HepG2 (cell line): ENCODE measurements around the gene COA1. TPM values are rescaled to one million over a fixed set of nuclear protein-coding genes. Genes with fewer than 3 reads are reported as not detected.
A peak's percentile ranks its signal among the peaks of the same experiment; 100 is the strongest.

ENCODE experiments used
- ATAC-seq: fragments of 200-7000 bp; cut with Tn5 transposase; 3 replicates; pipeline ENCODE4 v1.9.1; 2020; ENCODE audit warnings: mild to moderate bottlenecking, moderate library complexity
- BruUV-seq: library from RNA; stranded (reverse); fragments of 400-500 nt; replicated peaks from 2 replicates; lab custom pipeline; 2021; lab: Mats Ljungman, UMichigan
- CTCF ChIA-PET: fragments of 300-600 bp; formaldehyde crosslinking; extraction: SDS; loops from one replicate; lab custom pipeline; 2021; ENCODE audit warnings: low total read pairs, inconsistent platforms, low intra/inter-chr PET ratio; lab: Yijun Ruan, JAX
- POLR2A ChIA-PET: fragments of 350-600 bp; sonication (Branson Sonifier 250); formaldehyde crosslinking; loops from one replicate; lab custom pipeline; 2020; ENCODE audit warnings: antibody characterized with exemption, inconsistent platforms; lab: Yijun Ruan, JAX
- DNase-seq: peaks from one replicate; pipeline ENCODE4 v3.0.0-alpha.2; 2015; ENCODE audit warnings: low spot score
- FAIRE-seq: peaks from 3 replicates; lab custom pipeline; 2011; peaks lifted over from hg19 to GRCh38; lab: Jason Lieb, UNC
- H2AFZ ChIP-seq: one replicate; pipeline ENCODE4 v1.6.1; 2011; ENCODE audit warnings: low read length, inconsistent platforms
- H3K27ac ChIP-seq: fragments of 300-600 bp; 3 replicates; pipeline ENCODE4 v1.8.0; 2011; ENCODE audit warnings: mixed run types, mild to moderate bottlenecking, mixed read lengths, low read length, inconsistent platforms; ENCODE audit not compliant: insufficient read depth; ENCODE audit errors: extremely low read length
- H3K27me3 ChIP-seq, 2 experiments: fragments of 200-600 bp in 1 of 2; 2 replicates in 1 of 2; 3 replicates in 1 of 2; pipeline versions ENCODE4 v1.6.0 to v1.8.0; 2011; ENCODE audit warnings: low read length in 2 of 2, mild to moderate bottlenecking in 2 of 2, moderate library complexity in 2 of 2, inconsistent platforms in 1 of 2; ENCODE audit not compliant: insufficient read depth in 2 of 2, control insufficient read depth in 1 of 2
- H3K36me3 ChIP-seq, 2 experiments: fragments of 200-600 bp in 1 of 2; replicated peaks in 1 of 2; 2 replicates in 1 of 2; 3 replicates in 1 of 2; pipeline versions ENCODE4 v1.5.1 to v1.8.0; 2011; ENCODE audit warnings: low read length in 2 of 2, inconsistent platforms in 1 of 2; ENCODE audit not compliant: insufficient read depth in 2 of 2, control insufficient read depth in 1 of 2
- H3K4me1 ChIP-seq: 2 replicates; pipeline ENCODE4 v1.5.1; 2012; ENCODE audit warnings: low read length, inconsistent platforms; ENCODE audit not compliant: insufficient read depth
- H3K4me2 ChIP-seq: 2 replicates; pipeline ENCODE4 v1.6.0; 2011; ENCODE audit warnings: low read depth, low read length, inconsistent platforms
- H3K4me3 ChIP-seq, 3 experiments: fragments of 200-600 bp in 1 of 3; sonication (generic), shearing (Covaris generic) in 1 of 3; replicated peaks in 1 of 3; 2 replicates each; pipeline ENCODE4 v1.5.1; 2011 to 2016; ENCODE audit warnings: low read length in 3 of 3, inconsistent platforms in 2 of 3, low read depth in 2 of 3, mild to moderate bottlenecking in 2 of 3, control low read depth in 1 of 3, mixed read lengths in 1 of 3; ENCODE audit not compliant: insufficient read depth in 1 of 3
- H3K79me2 ChIP-seq: one replicate; pipeline ENCODE4 v1.6.1; 2011; ENCODE audit warnings: low read length, inconsistent platforms; ENCODE audit not compliant: insufficient read depth
- H3K9ac ChIP-seq: 2 replicates; pipeline ENCODE4 v1.6.0; 2011; ENCODE audit warnings: mild to moderate bottlenecking, low read depth, low read length, inconsistent platforms; ENCODE audit not compliant: insufficient read depth
- H3K9me3 ChIP-seq: 2 replicates; pipeline ENCODE4 v1.5.1; 2012; ENCODE audit warnings: mild to moderate bottlenecking, low read length
- H4K20me1 ChIP-seq: 2 replicates; pipeline ENCODE4 v1.6.0; 2011; ENCODE audit warnings: inconsistent platforms, mild to moderate bottlenecking, low read length, moderate library complexity; ENCODE audit not compliant: insufficient read depth
- CBX1 ChIP-seq: IDR thresholded peaks from one replicate; pipeline ENCODE4 v1.6.1; 2016; ENCODE audit warnings: antibody characterized with exemption, low read depth
- CBX2 ChIP-seq, 2 experiments: fragments of 200-600 bp in 1 of 2; sonication (generic); formaldehyde crosslinking in 1 of 2; IDR thresholded peaks; 2 replicates each; pipeline versions ENCODE4 v1.7.0 to v1.8.1; 2018 to 2022; ENCODE audit warnings: low read depth in 2 of 2, low read length in 1 of 2, mild to moderate bottlenecking in 1 of 2, missing genetic modification reagents in 1 of 2
- KLF16 ChIP-seq, 2 experiments: sonication (generic) in 1 of 2; formaldehyde crosslinking in 1 of 2; IDR thresholded peaks; 2 replicates each; pipeline versions ENCODE4 v1.6.1 to v1.8.0; 2016 to 2023; ENCODE audit warnings: missing genetic modification reagents in 2 of 2, missing compliant biosample characterization in 1 of 2
- POLR2AphosphoS5 ChIP-seq: IDR thresholded peaks from 2 replicates; pipeline ENCODE4 v1.6.1; 2012; ENCODE audit warnings: low read depth, low read length
- RAD21 ChIP-seq: fragments of 450-650 bp; formaldehyde crosslinking; IDR thresholded peaks from 2 replicates; pipeline ENCODE4 v1.5.0; 2020; ENCODE audit warnings: mild to moderate bottlenecking
- RORA ChIP-seq: sonication (generic); formaldehyde crosslinking; IDR thresholded peaks from 2 replicates; pipeline ENCODE4 v1.5.0; 2020; ENCODE audit warnings: mild to moderate bottlenecking, missing genetic modification reagents, moderate library complexity
- THYN1 ChIP-seq: sonication (generic); formaldehyde crosslinking; IDR thresholded peaks from 2 replicates; pipeline ENCODE4 v1.8.1; 2023; ENCODE audit warnings: low read depth, mild to moderate bottlenecking, moderate library complexity, missing genetic modification reagents, borderline replicate concordance
- ZEB1 ChIP-seq: IDR thresholded peaks from 2 replicates; pipeline ENCODE4 v1.6.1; 2012; ENCODE audit warnings: mild to moderate bottlenecking, low read depth, inconsistent platforms; ENCODE audit not compliant: insufficient replicate concordance
- ZFP37 ChIP-seq: sonication (generic); formaldehyde crosslinking; IDR thresholded peaks from 2 replicates; pipeline ENCODE4 v1.4.0; 2020; ENCODE audit warnings: missing genetic modification reagents, borderline replicate concordance
- ZNF543 ChIP-seq: sonication (generic); formaldehyde crosslinking; IDR thresholded peaks from 2 replicates; pipeline ENCODE4 v1.4.0; 2020; ENCODE audit warnings: mild to moderate bottlenecking, missing genetic modification reagents
- ZNF552 ChIP-seq: sonication (generic); formaldehyde crosslinking; IDR thresholded peaks from 2 replicates; pipeline ENCODE4 v1.9.0; 2022; ENCODE audit warnings: missing genetic modification reagents, mild to moderate bottlenecking, borderline replicate concordance
- ZNF567 ChIP-seq: sonication (generic); formaldehyde crosslinking; IDR thresholded peaks from 2 replicates; pipeline ENCODE4 v1.8.1; 2023; ENCODE audit warnings: mild to moderate bottlenecking, missing genetic modification reagents, borderline replicate concordance
- ZNF737 ChIP-seq: sonication (generic); formaldehyde crosslinking; IDR thresholded peaks from 2 replicates; pipeline ENCODE4 v1.5.0; 2020; ENCODE audit warnings: missing genetic modification reagents, mild to moderate bottlenecking, borderline replicate concordance
- WGBS: methylation state at CpG from one replicate; pipeline ENCODE4 v1.1.6; 2017; ENCODE audit warnings: low lambda C conversion rate; 5-methylcytosine and 5-hydroxymethylcytosine counted together
- in situ Hi-C: cut with HindIII; loops from 2 replicates; pipeline ENCODE4 v1.10.0; 2017; ENCODE audit warnings: low pct_unique_long_range_greater_than_20kb; ENCODE audit not compliant: extremely low pct_ligation_motif_present
- intact Hi-C: fragments of 100-400 bp; cut with micrococcal nuclease; formaldehyde crosslinking; loops from one replicate; pipeline ENCODE4 v1.10.0; 2022; ENCODE audit not compliant: unreplicated experiment
- polyA plus RNA-seq, 8 experiments: library from polyadenylated mRNA; depleted of rRNA in 3 of 8; stranded (reverse) in 7 of 8; unstranded in 1 of 8; fragments of >200 nt; fragmentation: Illumina TruSeq in 4 of 8; extraction: Trizol in 4 of 8; gene quantifications; 2 replicates each; pipeline versions ENCODE4 v1.2.1 to v1.2.3, GENCODE V29; 2011 to 2016; ENCODE audit warnings: low read depth in 4 of 8, missing spikeins in 1 of 8, mixed read lengths in 1 of 8; ENCODE audit not compliant: insufficient read depth in 1 of 8
- total RNA-seq, 5 experiments: library from RNA; depleted of rRNA; stranded (reverse); fragments of >200 nt; fragmentation: Illumina TruSeq; extraction: Trizol; gene quantifications; 2 replicates each; pipeline ENCODE4 v1.2.3, GENCODE V29; 2016; ENCODE audit warnings: low read depth in 1 of 5

Gene COA1
- total and polyA plus RNA-seq, 2 of the 13 experiments (the other 11 are each of a cell fraction or from before 2014, with no cell fraction given) = 33.2 to 65.7 TPM

DNA sequence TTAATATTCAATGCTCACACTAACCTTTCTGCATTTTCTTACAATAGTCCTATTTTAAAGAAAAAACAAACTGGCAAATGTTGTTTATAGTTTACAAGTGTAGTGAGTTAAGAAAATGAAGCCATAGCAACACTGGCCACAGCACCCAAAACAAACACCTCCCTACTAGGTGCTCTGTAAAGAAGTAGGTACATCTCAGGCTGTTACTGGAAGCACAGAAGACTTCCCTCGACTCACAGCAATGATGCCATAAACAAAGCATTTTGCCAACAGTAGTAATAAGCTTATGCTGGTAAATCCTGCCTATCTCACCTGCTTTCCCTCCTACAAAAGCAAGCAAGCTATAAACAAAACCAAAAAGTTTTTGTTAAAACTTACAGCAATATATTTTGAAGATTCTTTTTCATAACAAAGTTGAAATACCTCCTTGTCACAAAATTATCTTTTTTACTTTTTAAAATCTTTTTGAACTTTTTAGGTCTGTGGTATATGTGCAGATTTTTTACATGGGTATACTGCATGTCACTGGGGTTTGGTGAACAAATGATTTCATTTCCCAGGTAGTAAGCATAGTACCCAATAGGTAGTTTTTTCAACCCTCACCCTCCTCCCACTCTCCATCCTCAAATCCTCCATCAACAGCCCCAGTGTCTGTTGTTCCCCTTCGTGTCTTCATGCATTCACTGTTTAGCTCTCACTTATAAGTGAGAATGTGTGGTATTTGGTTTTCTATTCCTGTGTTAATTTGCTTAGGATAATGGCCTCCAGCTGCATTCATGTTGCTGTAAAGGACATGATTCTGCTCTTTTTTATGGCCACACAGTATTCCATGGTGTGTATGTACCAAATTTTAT, 28.4 kb downstream of the COA1 start:
- FAIRE-seq = no peak
- 85% methylated on average over 2 of the region's 2 CpGs for WGBS
- H3K9me3 ChIP-seq = no peaks in the 10 kb centered on the region
- peaks cover 69% of the 10 kb centered on the region for H3K79me2 ChIP-seq
- no peak for DNase-seq
- H3K27me3 ChIP-seq = no peaks in the 10 kb centered on the region
- no peak for TF ChIP-seq ZNF552 (CRISPR knock-in tag)
- no peak for TF ChIP-seq CBX2 (IDR thresholded peaks at IDR 0.05; ENCODE audit: low read depth, low read length)
- no peak for TF ChIP-seq CBX2 (CRISPR knock-in tag; IDR thresholded peaks at IDR 0.05; ENCODE audit: low read depth)
- H3K4me2 ChIP-seq = no peak overlapping the region
- no TSS peak for BruUV-seq
- peaks cover 3 to 9% of the 10 kb centered on the region in 2 experiments for H3K36me3 ChIP-seq
- POLR2A ChIA-PET = interaction anchor here (4.0 kb wide), 1 partner anchor 118 kb away, joined by 39 read pairs; the partner anchor contains the start of gene STK17A
- peaks cover 6% of the 10 kb centered on the region; the same call in 1 of the 2 replicates for H4K20me1 ChIP-seq
- no peak overlapping the region for H3K27ac ChIP-seq
- H2AFZ ChIP-seq = no peak overlapping the region
- no peak overlapping the region for H3K4me3 ChIP-seq
- H3K4me1 ChIP-seq = peaks cover 9% of the 10 kb centered on the region; the same call in 1 of the 2 replicates
- in situ Hi-C loops = loop anchor here (5.0 to 25.0 kb wide), 2 partner anchors 119 to 239 kb away; partner anchors contain the start of gene STK17A
- ATAC-seq = no peak
- CTCF ChIA-PET = interaction anchor here (1.5 to 3.0 kb wide), 2 partner anchors 118 to 138 kb away, joined by 11 to 59 read pairs; partner anchors contain the start of gene STK17A
- H3K9ac ChIP-seq = no peak overlapping the region
- intact Hi-C loops = loop anchor here (1.0 to 5.0 kb wide), 5 partner anchors 59 to 244 kb away; no protein-coding TSS in a partner anchor

DNA sequence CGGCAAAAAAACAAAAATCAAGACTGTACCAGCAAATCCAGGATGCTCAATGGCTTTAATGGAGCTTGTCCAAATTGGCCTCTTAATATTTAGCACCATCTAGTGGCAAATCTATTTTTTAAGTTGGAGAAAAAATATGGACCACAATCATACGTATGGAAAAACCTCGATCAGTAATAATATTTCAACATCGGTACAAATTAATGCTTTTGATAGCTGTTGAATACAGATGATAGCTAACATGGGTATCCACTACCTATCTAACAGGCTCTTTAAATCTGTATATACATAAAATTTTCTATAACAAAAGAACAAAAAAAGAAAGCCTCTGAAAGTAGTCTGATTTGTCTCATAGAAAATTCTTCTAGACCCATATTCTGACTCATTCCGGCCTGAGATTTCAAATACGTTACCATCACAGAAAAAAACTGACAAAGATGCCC, 29.2 kb downstream of the COA1 start:
- H3K4me3 ChIP-seq = no peak overlapping the region
- intact Hi-C loops (loop anchor here (1.0 to 5.0 kb wide), 5 partner anchors 58 to 243 kb away; no protein-coding TSS in a partner anchor), in situ Hi-C loops (loop anchor here (5.0 to 25.0 kb wide), 2 partner anchors 118 to 238 kb away; partner anchors contain the start of gene STK17A)
- peaks cover 69% of the 10 kb centered on the region for H3K79me2 ChIP-seq
- POLR2A ChIA-PET = interaction anchor here (0.9 to 4.0 kb wide), 3 partner anchors 61 to 118 kb away, joined by 3 to 39 read pairs (median 3); partner anchors contain the start of gene STK17A
- no peak overlapping the region for H2AFZ ChIP-seq
- ATAC-seq (0 out of 3 replicates have a peak, but pooled peaks have one; percentile 38), FAIRE-seq (no peak), DNase-seq (peak; percentile 46)
- CTCF ChIA-PET = interaction anchor here (1.5 to 3.0 kb wide), 2 partner anchors 118 to 138 kb away, joined by 11 to 59 read pairs; partner anchors contain the start of gene STK17A
- BruUV-seq = no TSS peak
- no peaks in the 10 kb centered on the region for H3K27me3 ChIP-seq
- no peak overlapping the region for H3K9ac ChIP-seq
- H3K27ac ChIP-seq = no peak overlapping the region
- H3K4me1 ChIP-seq = peaks cover 17% of the 10 kb centered on the region
- peaks cover 1 to 4% of the 10 kb centered on the region in 2 experiments; a peak in 4 of 5 replicates for H3K36me3 ChIP-seq
- H4K20me1 ChIP-seq = peaks cover 6% of the 10 kb centered on the region; the same call in 1 of the 2 replicates
- H3K9me3 ChIP-seq = no peaks in the 10 kb centered on the region
- no peak overlapping the region for H3K4me2 ChIP-seq
- WGBS = 59% methylated on average over 6 of the region's 6 CpGs
- TF ChIP-seq THYN1 (CRISPR knock-in tag) (no peak), ZNF737 (CRISPR knock-in tag) (no peak), ZEB1 (no peak), RORA (no peak), CBX1 (no peak), KLF16 (CRISPR knock-in tag; IDR thresholded peaks at IDR 0.05) (0 out of 4 replicates have a peak, but pooled peaks of 1 of the 2 experiments have one; percentile 33), ZFP37 (CRISPR knock-in tag) (no peak), POLR2AphosphoS5 (no peak), ZNF543 (no peak), RAD21 (CRISPR knock-in tag) (peak; percentile 78), ZNF567 (CRISPR knock-in tag) (no peak)
